GM21526 (cell line): Measurements from ENCODE around the gene CSNK1A1L.
"Not testable (repeated sequence)": the region's sequence is repeated elsewhere in the genome, so short reads cannot be mapped to it uniquely, and the experiment has no call there.

ENCODE experiments used
- ATAC-seq: cut with Tn5 transposase; IDR thresholded peaks from one replicate; pipeline ENCODE4 v1.9.1; 2021; ENCODE audit warnings: moderate library complexity; ENCODE audit not compliant: unreplicated experiment, low FRiP score

The CSNK1A1L gene

GRCh38 chr13:37065890-37066526, 39.5 kb downstream of the CSNK1A1L start:
- no peak for ATAC-seq

- ATAC-seq = peak; percentile 24
Measured at GRCh38 chr13:37059848-37060192, 45.6 kb downstream of the CSNK1A1L start.

- ATAC-seq = peak; percentile 97
Measured at GRCh38 chr13:37058910-37059847, 46.3 kb downstream of the CSNK1A1L start, which contains the start of gene SUPT20H. SUPT20H (minus strand) TSS chr13:37059688; CDS start chr13:37051490, 8,198 bp downstream.

- not testable (repeated sequence) for ATAC-seq
Measured at GRCh38 chr13:37056228-37056627, 49.2 kb downstream of the CSNK1A1L start.
